H1 (cell line): ENCODE measurements around the gene PDIA5. TPM values are rescaled to one million over a fixed set of nuclear protein-coding genes. Genes with fewer than 3 reads are reported as not detected.

Source experiments
- CTCF ChIA-PET: fragments of 300-600 bp; sonication (Branson Sonifier 250); formaldehyde crosslinking; loops from one replicate; lab custom pipeline; 2021; ENCODE audit not compliant: partially characterized antibody; lab: Charles Lee
- POLR2A ChIA-PET: fragments of 300-600 bp; sonication (Branson Sonifier 250); formaldehyde crosslinking; loops from one replicate; lab custom pipeline; 2021; ENCODE audit warnings: inconsistent platforms; ENCODE audit not compliant: partially characterized antibody; lab: Charles Lee
- DNase-seq, 2 experiments: peaks; one replicate each; pipeline versions ENCODE4 v3.0.0 to v3.0.0-alpha.2; 2010 to 2022; ENCODE audit warnings: low spot score in 2 of 2, low read depth in 1 of 2, mixed read lengths in 1 of 2
- FAIRE-seq: peaks from 2 replicates; lab custom pipeline; 2011; peaks lifted over from hg19 to GRCh38; lab: Jason Lieb, UNC
- H2AFZ ChIP-seq: 2 replicates; pipeline ENCODE4 v1.8.1; 2012; ENCODE audit warnings: low read length, inconsistent platforms
- H2AK5ac ChIP-seq: 2 replicates; pipeline ENCODE4 v1.6.1; 2013; ENCODE audit warnings: low read depth, low read length
- H2BK120ac ChIP-seq: replicated peaks from 2 replicates; pipeline ENCODE3; 2013; ENCODE audit warnings: low read depth, low read length, inconsistent platforms
- H2BK12ac ChIP-seq: 2 replicates; pipeline ENCODE4 v1.6.1; 2013; ENCODE audit warnings: low read depth, low read length
- H2BK15ac ChIP-seq: 2 replicates; pipeline ENCODE4 v1.6.1; 2013; ENCODE audit warnings: low read length
- H2BK20ac ChIP-seq: 2 replicates; pipeline ENCODE4 v1.6.1; 2013; ENCODE audit warnings: low read length
- H2BK5ac ChIP-seq: 2 replicates; pipeline ENCODE4 v1.6.1; 2013; ENCODE audit warnings: low read depth, low read length
- H3K14ac ChIP-seq: 2 replicates; pipeline ENCODE4 v1.6.1; 2013; ENCODE audit warnings: inconsistent platforms; ENCODE audit not compliant: insufficient read length
- H3K18ac ChIP-seq: 2 replicates; pipeline ENCODE4 v1.6.1; 2013; ENCODE audit warnings: low read length; ENCODE audit errors: extremely low read depth
- H3K23ac ChIP-seq: 2 replicates; pipeline ENCODE4 v1.6.1; 2013; ENCODE audit warnings: inconsistent platforms; ENCODE audit not compliant: insufficient read length
- H3K23me2 ChIP-seq: 2 replicates; pipeline ENCODE4 v1.6.1; 2013; ENCODE audit warnings: low read depth, low read length
- H3K27ac ChIP-seq: 2 replicates; pipeline ENCODE4 v1.6.1; 2011; ENCODE audit warnings: low read depth, low read length, inconsistent platforms
- H3K27me3 ChIP-seq, 4 experiments: replicated peaks in 1 of 4; 1 replicate in 1 of 4; 2 replicates in 3 of 4; pipeline versions ENCODE4 v1.6.1 to v1.8.1; 2011 to 2013; ENCODE audit warnings: low read length in 3 of 4, mild to moderate bottlenecking in 3 of 4, inconsistent platforms in 2 of 4, mixed read lengths in 2 of 4, moderate library complexity in 1 of 4; ENCODE audit not compliant: control insufficient read depth in 3 of 4, insufficient read depth in 3 of 4; ENCODE audit errors: extremely low read depth in 1 of 4
- H3K36me3 ChIP-seq, 4 experiments: 2 replicates each; pipeline versions ENCODE4 v1.6.1 to v1.8.1; 2011 to 2013; ENCODE audit warnings: mild to moderate bottlenecking in 4 of 4, low read length in 3 of 4, moderate library complexity in 2 of 4, control low read depth in 1 of 4, inconsistent platforms in 1 of 4; ENCODE audit not compliant: insufficient read depth in 4 of 4, control insufficient read depth in 2 of 4
- H3K4ac ChIP-seq: replicated peaks from 2 replicates; pipeline ENCODE3; 2013; ENCODE audit warnings: low read length, low read depth, mixed read lengths, inconsistent platforms; ENCODE audit not compliant: insufficient read length
- H3K4me1 ChIP-seq, 4 experiments: replicated peaks in 1 of 4; 1 replicate in 1 of 4; 2 replicates in 3 of 4; pipeline versions ENCODE4 v1.6.1 to v1.8.1; 2011 to 2013; ENCODE audit warnings: low read length in 3 of 4, inconsistent platforms in 2 of 4, mixed read lengths in 1 of 4; ENCODE audit not compliant: insufficient read depth in 4 of 4, control insufficient read depth in 3 of 4
- H3K4me2 ChIP-seq, 2 experiments: 2 replicates each; pipeline versions ENCODE4 v1.6.1 to v1.8.1; 2011 to 2013; ENCODE audit warnings: low read depth in 2 of 2, low read length in 2 of 2, control low read depth in 1 of 2, inconsistent platforms in 1 of 2, mild to moderate bottlenecking in 1 of 2; ENCODE audit not compliant: insufficient read depth in 1 of 2
- H3K4me3 ChIP-seq, 4 experiments: fragments of 200-600, 300-600 bp in 1 of 4; sonication (generic), shearing (Covaris generic), sonication (Bioruptor Twin) in 1 of 4; 2 replicates each; pipeline versions ENCODE4 v1.5.1 to v1.8.1; 2011 to 2016; ENCODE audit warnings: low read length in 4 of 4, low read depth in 3 of 4, control low read depth in 2 of 4, inconsistent platforms in 2 of 4, mild to moderate bottlenecking in 2 of 4, mixed read lengths in 1 of 4, moderate library complexity in 1 of 4; ENCODE audit not compliant: insufficient read depth in 2 of 4; ENCODE audit errors: extremely low read depth in 1 of 4
- H3K56ac ChIP-seq: replicated peaks from 2 replicates; pipeline ENCODE3; 2013; ENCODE audit warnings: low read depth, mild to moderate bottlenecking, mixed read lengths, low read length, inconsistent platforms; ENCODE audit not compliant: insufficient read length
- H3K79me1 ChIP-seq: 2 replicates; pipeline ENCODE4 v1.6.1; 2013; ENCODE audit warnings: low read depth, low read length, control low read depth
- H3K79me2 ChIP-seq, 2 experiments: 2 replicates each; pipeline versions ENCODE4 v1.6.1 to v1.8.1; 2012 to 2013; ENCODE audit warnings: low read length in 2 of 2, mild to moderate bottlenecking in 2 of 2, inconsistent platforms in 1 of 2; ENCODE audit not compliant: insufficient read depth in 2 of 2, control insufficient read depth in 1 of 2
- H3K9ac ChIP-seq, 4 experiments: replicated peaks in 1 of 4; 1 replicate in 1 of 4; 2 replicates in 3 of 4; pipeline versions ENCODE4 v1.6.1 to v1.8.1; 2011 to 2013; ENCODE audit warnings: low read depth in 3 of 4, low read length in 3 of 4, control low read depth in 2 of 4, mild to moderate bottlenecking in 2 of 4, moderate library complexity in 2 of 4, inconsistent platforms in 1 of 4; ENCODE audit errors: extremely low read depth in 1 of 4
- H3K9me3 ChIP-seq, 2 experiments: 2 replicates each; pipeline versions ENCODE4 v1.6.1 to v1.8.1; 2012 to 2013; ENCODE audit warnings: mild to moderate bottlenecking in 2 of 2, moderate library complexity in 2 of 2, control low read depth in 1 of 2, inconsistent platforms in 1 of 2, low read depth in 1 of 2, low read length in 1 of 2, mixed read lengths in 1 of 2; ENCODE audit not compliant: insufficient read depth in 2 of 2
- H4K20me1 ChIP-seq, 2 experiments: replicated peaks in 1 of 2; 2 replicates each; pipeline versions ENCODE3 to v1.8.1; 2011 to 2013; ENCODE audit warnings: inconsistent platforms in 2 of 2, low read length in 2 of 2, mild to moderate bottlenecking in 1 of 2; ENCODE audit not compliant: insufficient read depth in 2 of 2, control insufficient read depth in 1 of 2
- H4K5ac ChIP-seq: 2 replicates; pipeline ENCODE4 v1.6.1; 2013; ENCODE audit warnings: low read length, low read depth, mixed read lengths, inconsistent platforms; ENCODE audit not compliant: insufficient read length
- H4K8ac ChIP-seq: 2 replicates; pipeline ENCODE4 v1.8.0; 2013; ENCODE audit warnings: mild to moderate bottlenecking, moderate library complexity, low read length, inconsistent platforms; ENCODE audit not compliant: insufficient read depth; ENCODE audit errors: extremely low read depth
- H4K91ac ChIP-seq: replicated peaks from 2 replicates; pipeline ENCODE3; 2013; ENCODE audit warnings: low read length, mixed read lengths, inconsistent platforms; ENCODE audit not compliant: insufficient read length
- TBP ChIP-seq: IDR thresholded peaks from 2 replicates; pipeline ENCODE4 v1.6.1; 2011; ENCODE audit warnings: low read depth, low read length, improper control_type of control experiment
- WGBS, 2 experiments: shearing (Covaris generic) in 1 of 2; methylation state at CpG; one replicate each; pipeline versions ENCODE4 v1.1.6 to v1.1.7; 2013 to 2015; ENCODE audit warnings: low lambda C conversion rate in 2 of 2, mixed read lengths in 2 of 2, inconsistent platforms in 1 of 2, low coverage in 1 of 2, missing lambda C conversion rate in 1 of 2; ENCODE audit not compliant: insufficient replicate concordance in 2 of 2, insufficient coverage in 1 of 2, insufficient read length in 1 of 2; ENCODE audit errors: extremely low coverage in 1 of 2, missing lambda C conversion rate in 1 of 2; 5-methylcytosine and 5-hydroxymethylcytosine counted together
- polyA plus RNA-seq, 7 experiments: library from polyadenylated mRNA; depleted of rRNA in 3 of 7; stranded (reverse) in 5 of 7; unstranded in 2 of 7; fragments of >200 nt in 5 of 7; fragments of 200-250 nt in 2 of 7; gene quantifications; 1 replicate in 5 of 7; 2 replicates in 1 of 7; 4 replicates in 1 of 7; pipeline versions ENCODE4 v1.2.1 to v1.2.3, GENCODE V29; 2011 to 2013; ENCODE audit warnings: missing spikeins in 2 of 7, mixed read lengths in 2 of 7
- total RNA-seq: library from RNA; stranded (reverse); fragmentation: NEBNext Ultra II Directional; extraction: Animal tissue kit (Norgen Biotek cat#: 25700); gene quantifications from 2 replicates; pipeline ENCODE4 v1.2.1, GENCODE V29; 2021

PDIA5 gene
- total and polyA plus RNA-seq, 2 of the 8 experiments (the other 6 are each of a cell fraction or from before 2014, with no cell fraction given) = 18.2 to 32.8 TPM

GRCh38 chr3:123119388-123119787 lies 52.6 kb downstream of the PDIA5 start:
- Histone ChIP-seq H3K79me2 (no peaks in the 10 kb centered on the region), H2BK15ac (no peak overlapping the region), H3K14ac (no peak overlapping the region), H4K5ac (no peak overlapping the region), H3K56ac (no peak overlapping the region), H3K27me3 (no peaks in the 10 kb centered on the region), H2BK20ac (no peak overlapping the region), H2BK5ac (no peak overlapping the region), H3K18ac (no peak overlapping the region), H3K4me1 (peaks cover 0 to 8% (median 2%) of the 10 kb centered on the region in 4 experiments; a peak in 6 of 7 replicates), H4K8ac (no peak overlapping the region), H2AFZ (no peak overlapping the region), H2BK120ac (no peak overlapping the region), H3K4me2 (no peak overlapping the region), H3K9me3 (no peaks in the 10 kb centered on the region), H2BK12ac (no peak overlapping the region), H3K23me2 (no peaks in the 10 kb centered on the region), H3K4me3 (no peak overlapping the region), H4K20me1 (peaks cover 0 to 2% of the 10 kb centered on the region in 2 experiments), H2AK5ac (no peak overlapping the region), H3K27ac (no peak overlapping the region), H3K79me1 (no peaks in the 10 kb centered on the region), H3K9ac (no peak overlapping the region), H3K36me3 (peaks cover 3 to 14% (median 8%) of the 10 kb centered on the region in 4 experiments; a peak in 5 of 8 replicates), H4K91ac (no peak overlapping the region), H3K4ac (no peak overlapping the region), H3K23ac (no peak overlapping the region)
- CTCF ChIA-PET = interaction anchor here (0.7 to 4.8 kb wide), 19 partner anchors 9 to 345 kb away, joined by 3 to 27 read pairs (median 3); no protein-coding TSS in a partner anchor
- no peak for DNase-seq
- no peak for FAIRE-seq
- POLR2A ChIA-PET = no interaction called here
- WGBS, 2 experiments = 85% methylated on average over 4 of the region's 4 CpGs; no CpG with 5 or more reads in 1 of the 2 experiments
- TF ChIP-seq TBP = no peak
